Measurements from ENCODE around the gene DHCR24.

DHCR24 gene

GRCh38 chr1:54800041-54800898 lies 86.7 kb downstream of the DHCR24 start:
- no peak for DNase-seq (ENCODE audit: low read depth)

All from activated gamma-delta T cell treated with anti-CD3 and anti-CD28 coated beads, Interleukin-2, amount 50 U/mL, for 16 hours (primary cell).